ENCODE results near the gene ATP5MC2. TPM values are rescaled to one million over a fixed set of nuclear protein-coding genes. Genes with fewer than 3 reads are reported as not detected.

The ATP5MC2 gene
- total and polyA plus RNA-seq, 2 of the 4 experiments (the other 2 are of a cell fraction), result 309 to 361 TPM

DNA sequence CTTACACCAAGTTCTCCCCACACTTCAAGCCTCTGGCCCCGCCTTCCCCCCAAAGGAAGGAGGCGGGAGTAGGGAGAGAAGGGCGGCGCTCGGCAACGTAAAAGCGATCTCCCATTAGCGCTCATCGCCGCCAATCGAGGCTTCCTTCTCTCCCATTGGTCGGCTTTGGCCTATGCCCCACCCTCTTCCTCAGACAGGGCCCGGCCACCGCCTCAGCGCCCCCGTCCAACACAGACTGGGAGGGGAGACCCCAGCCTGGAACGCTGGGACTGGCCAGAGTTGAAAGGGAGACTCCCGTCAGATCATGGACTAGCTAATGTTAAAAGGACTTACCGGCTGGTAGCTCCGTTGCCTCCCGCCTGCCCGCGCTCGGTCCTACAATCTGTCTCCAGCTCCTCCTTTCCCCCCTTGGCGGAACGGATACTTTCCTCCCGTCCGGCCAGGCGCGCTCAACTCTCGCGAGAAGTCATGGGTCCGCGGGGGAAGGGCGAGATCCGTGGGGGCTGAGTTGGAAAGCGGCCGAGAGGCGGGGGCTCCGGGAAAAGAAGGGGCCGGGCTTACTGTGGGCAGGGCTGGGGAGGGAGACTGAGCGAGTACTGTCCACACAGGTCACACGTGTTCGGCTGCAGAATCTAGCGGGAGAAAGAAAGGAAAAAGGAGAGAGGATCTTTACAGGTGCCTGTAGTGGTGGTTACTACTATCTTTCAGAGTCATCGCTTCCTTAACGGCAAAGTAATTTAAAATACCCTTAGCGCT lies 49.8 kb downstream of the ATP5MC2 start, which contains the start of gene ATF7 (continued):
- TF ChIP-seq RAD21 (IDR thresholded peaks at IDR 0.05; ENCODE audit: low read length) (no peak), MXI1 (IDR thresholded peaks at IDR 0.05; ENCODE audit: borderline replicate concordance, low read depth, low read length) (peak; percentile 92)

DNA sequence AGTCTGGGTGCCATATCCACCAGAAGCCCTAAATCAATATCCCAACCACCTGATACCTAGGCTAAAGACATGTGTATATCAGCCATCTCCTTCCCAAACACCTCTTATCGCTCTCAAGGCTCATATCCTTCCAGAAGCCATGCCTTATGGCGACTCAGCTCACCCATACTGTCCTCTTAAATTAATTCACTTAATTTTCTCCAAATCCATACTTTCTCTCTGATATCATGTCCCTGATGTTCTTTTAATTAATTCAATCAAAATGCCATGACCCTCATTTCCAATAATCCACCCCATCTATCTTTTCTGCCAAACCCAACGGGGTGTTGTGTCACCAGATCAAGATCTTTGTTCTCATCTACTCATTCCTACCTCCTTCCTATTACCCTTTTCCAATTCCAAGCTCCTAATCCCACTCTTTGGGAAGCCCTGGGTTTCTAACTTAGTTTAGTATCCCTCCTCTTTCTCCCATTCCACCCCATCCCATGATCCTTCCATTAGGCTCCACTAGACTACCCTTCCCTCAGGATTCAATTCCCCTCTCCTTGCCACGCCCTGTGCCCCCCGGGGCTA lies 50.4 kb downstream of the ATP5MC2 start:
- ChIA-PET CTCF (no interaction called here), POLR2A (ENCODE audit: unreplicated experiment) (no interaction called here)
- no peak for DNase-seq
- Histone ChIP-seq H2BK120ac (ENCODE audit: low read depth, low read length) (peak overlapping the region; percentile 3; the same call in 1 of the 2 replicates), H4K8ac (ENCODE audit: low read depth in 2 of 2, low read length in 2 of 2) (peak overlapping the region; percentile 62 to 87), H4K20me1 (ENCODE audit: insufficient read depth, low read length) (peaks cover 11% of the 10 kb centered on the region; the same call in 1 of the 2 replicates), H3K14ac (replicated peaks; ENCODE audit: low read depth, low read length) (peak overlapping the region; percentile 70), H2AK9ac (replicated peaks; ENCODE audit: low read depth, low read length, poor library complexity) (peak overlapping the region; percentile 74), H3K9me3 (ENCODE audit: control insufficient read depth, insufficient read depth, low read length) (no peaks in the 10 kb centered on the region), H2AFZ (replicated peaks; ENCODE audit: low read length, poor library complexity) (peak overlapping the region; percentile 98), H3K27me3 (ENCODE audit: control insufficient read depth, insufficient read depth, low read length) (no peaks in the 10 kb centered on the region), H3K9ac (ENCODE audit: low read depth, low read length) (peak overlapping the region; percentile 71), H3K56ac (ENCODE audit: extremely low read depth, insufficient read depth, low read length) (peak overlapping the region; percentile 37; the same call in 1 of the 2 replicates), H3K4me1 (ENCODE audit: control insufficient read depth, insufficient read depth, low read length) (peaks cover 4% of the 10 kb centered on the region), H3K4ac (ENCODE audit: low read depth, low read length) (peak overlapping the region; percentile 65), H3K4me2 (ENCODE audit: low read depth, low read length) (peak overlapping the region; percentile 94), H2BK5ac (ENCODE audit: low read depth, low read length, poor library complexity, severe bottlenecking) (peak overlapping the region; percentile 37), H4K5ac (ENCODE audit: low read depth, low read length) (peak overlapping the region; percentile 14; the same call in 1 of the 2 replicates), H3K27ac (ENCODE audit: insufficient read depth, low read length) (peak overlapping the region; percentile 46; the same call in 1 of the 2 replicates), H3K4me3 (ENCODE audit: insufficient read depth, low read depth, low read length) (peak overlapping the region; percentile 61), H2AK5ac (ENCODE audit: low read depth, low read length) (peak overlapping the region; percentile 81; the same call in 1 of the 2 replicates), H2BK20ac (ENCODE audit: low read depth, low read length) (no peak overlapping the region), H3K18ac (ENCODE audit: low read depth, low read length) (0 out of 2 replicates have a peak overlapping the region, but pooled peaks have one; percentile 22), H3K79me1 (ENCODE audit: low read depth in 1 of 2, low read length in 2 of 2) (peaks cover 0 to 36% of the 10 kb centered on the region in 2 experiments), H3K23ac (ENCODE audit: low read depth, low read length) (peak overlapping the region; percentile 82; the same call in 1 of the 2 replicates), H2BK15ac (ENCODE audit: low read depth, low read length) (peak overlapping the region; percentile 67; the same call in 1 of the 3 replicates), H3K36me3 (ENCODE audit: control insufficient read depth, insufficient read depth, low read length) (no peaks in the 10 kb centered on the region), H3K9me1 (ENCODE audit: insufficient read depth, low read length) (peaks cover 3% of the 10 kb centered on the region; the same call in 1 of the 2 replicates), H4K91ac (ENCODE audit: insufficient read depth, low read depth, low read length) (peak overlapping the region; percentile 69)
- 39% methylated on average over 2 of the region's 5 CpGs; no CpG with 5 or more reads in 1 of the 2 experiments for WGBS, 2 experiments (ENCODE audit: extremely low coverage in 2 of 2, insufficient read length in 1 of 2)
- ATAC-seq (ENCODE audit: low read depth), result no peak
- in situ Hi-C loops (cut with MboI; ENCODE audit: low sequenced_read_pairs), result no loop called here
- intact Hi-C loops (cut with micrococcal nuclease), result no loop called here
- dilution Hi-C loops (cut with HindIII; ENCODE audit: low sequenced_read_pairs, unreplicated experiment), result no loop called here
- BruUV-seq (replicated peaks), result no TSS peak
- TF ChIP-seq BHLHE40 (IDR thresholded peaks at IDR 0.05; ENCODE audit: low read depth, low read length) (no peak), CEBPB (IDR thresholded peaks at IDR 0.05; ENCODE audit: low read depth, low read length) (no peak), CHD1 (IDR thresholded peaks at IDR 0.05; ENCODE audit: low read depth, low read length) (no peak), SMC3 (IDR thresholded peaks at IDR 0.05; ENCODE audit: low read depth, low read length) (no peak), FOS (IDR thresholded peaks at IDR 0.05; ENCODE audit: low read depth, low read length) (no peak), RCOR1 (IDR thresholded peaks at IDR 0.05; ENCODE audit: insufficient replicate concordance, low read length) (no peak), RFX5 (IDR thresholded peaks at IDR 0.05; ENCODE audit: low read depth, low read length) (no peak), MAFK (IDR thresholded peaks at IDR 0.05; ENCODE audit: low read depth, low read length) (no peak), RAD21 (IDR thresholded peaks at IDR 0.05; ENCODE audit: low read length) (no peak)
- TF ChIP-seq, protein P1, sequence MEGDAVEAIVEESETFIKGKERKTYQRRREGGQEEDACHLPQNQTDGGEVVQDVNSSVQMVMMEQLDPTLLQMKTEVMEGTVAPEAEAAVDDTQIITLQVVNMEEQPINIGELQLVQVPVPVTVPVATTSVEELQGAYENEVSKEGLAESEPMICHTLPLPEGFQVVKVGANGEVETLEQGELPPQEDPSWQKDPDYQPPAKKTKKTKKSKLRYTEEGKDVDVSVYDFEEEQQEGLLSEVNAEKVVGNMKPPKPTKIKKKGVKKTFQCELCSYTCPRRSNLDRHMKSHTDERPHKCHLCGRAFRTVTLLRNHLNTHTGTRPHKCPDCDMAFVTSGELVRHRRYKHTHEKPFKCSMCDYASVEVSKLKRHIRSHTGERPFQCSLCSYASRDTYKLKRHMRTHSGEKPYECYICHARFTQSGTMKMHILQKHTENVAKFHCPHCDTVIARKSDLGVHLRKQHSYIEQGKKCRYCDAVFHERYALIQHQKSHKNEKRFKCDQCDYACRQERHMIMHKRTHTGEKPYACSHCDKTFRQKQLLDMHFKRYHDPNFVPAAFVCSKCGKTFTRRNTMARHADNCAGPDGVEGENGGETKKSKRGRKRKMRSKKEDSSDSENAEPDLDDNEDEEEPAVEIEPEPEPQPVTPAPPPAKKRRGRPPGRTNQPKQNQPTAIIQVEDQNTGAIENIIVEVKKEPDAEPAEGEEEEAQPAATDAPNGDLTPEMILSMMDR (conservative IDR thresholded peaks at IDR 0.05; ENCODE audit: low read depth, low read length), result no peak
- TF ChIP-seq, protein P2, sequence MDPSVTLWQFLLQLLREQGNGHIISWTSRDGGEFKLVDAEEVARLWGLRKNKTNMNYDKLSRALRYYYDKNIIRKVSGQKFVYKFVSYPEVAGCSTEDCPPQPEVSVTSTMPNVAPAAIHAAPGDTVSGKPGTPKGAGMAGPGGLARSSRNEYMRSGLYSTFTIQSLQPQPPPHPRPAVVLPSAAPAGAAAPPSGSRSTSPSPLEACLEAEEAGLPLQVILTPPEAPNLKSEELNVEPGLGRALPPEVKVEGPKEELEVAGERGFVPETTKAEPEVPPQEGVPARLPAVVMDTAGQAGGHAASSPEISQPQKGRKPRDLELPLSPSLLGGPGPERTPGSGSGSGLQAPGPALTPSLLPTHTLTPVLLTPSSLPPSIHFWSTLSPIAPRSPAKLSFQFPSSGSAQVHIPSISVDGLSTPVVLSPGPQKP (IDR thresholded peaks at IDR 0.05; ENCODE audit: borderline replicate concordance, low read depth, low read length), result no peak
